ENCODE results near the gene TRIM8. TPM values are rescaled to one million over a fixed set of nuclear protein-coding genes. Genes with fewer than 3 reads are reported as not detected.

TRIM8 gene
- total and polyA plus RNA-seq, 9 of the 15 experiments (the other 6 are each of a cell fraction or from before 2014, with no cell fraction given) = 1.7 to 26.0 (median 9.1) TPM

GRCh38 chr10:102656026-102656425 is 11.7 kb downstream of the TRIM8 start:
- Histone ChIP-seq H3K36me3 (ENCODE audit: control insufficient read depth, insufficient read depth, low read length) (peaks cover 59% of the 10 kb centered on the region; the same call in 2 of the 3 replicates), H4K20me1 (replicated peaks; ENCODE audit: control insufficient read depth, insufficient read depth, low read length) (no peaks in the 10 kb centered on the region), H3K4me3 (no peak overlapping the region), H3K9ac (ENCODE audit: insufficient read depth in 1 of 2, low read depth in 2 of 2, low read length in 2 of 2) (no peak overlapping the region), H3K79me2 (ENCODE audit: control insufficient read depth, insufficient read depth, low read length) (peaks cover 20% of the 10 kb centered on the region), H3K27ac (ENCODE audit: extremely low read depth, low read depth, low read length) (no peak overlapping the region), H3K4me1 (replicated peaks in 1 of 2; ENCODE audit: control insufficient read depth in 2 of 2, insufficient read depth in 2 of 2, low read length in 2 of 2) (peaks cover 0 to 26% of the 10 kb centered on the region in 2 experiments; a peak in 2 of 5 replicates), H3K9me1 (ENCODE audit: control insufficient read depth, insufficient read depth, low read length) (no peaks in the 10 kb centered on the region), H2AFZ (ENCODE audit: low read depth, low read length) (no peak overlapping the region), H3K27me3 (ENCODE audit: control insufficient read depth in 2 of 2, insufficient read depth in 2 of 2, low read length in 2 of 2) (no peaks in the 10 kb centered on the region), H3K4me2 (ENCODE audit: insufficient read depth, low read length) (no peak overlapping the region), H3K9me3 (replicated peaks; ENCODE audit: control insufficient read depth, insufficient read depth, low read depth, low read length) (no peaks in the 10 kb centered on the region)
- no TSS peak for BruUV-seq (replicated peaks)
- CTCF ChIA-PET (ENCODE audit: low intra/inter-chr PET ratio) = no interaction called here
- in situ Hi-C loops (cut with MboI) (no loop called here), intact Hi-C loops (cut with micrococcal nuclease) (no loop called here)
- FAIRE-seq (no peak), DNase-seq (ENCODE audit: extremely low read depth in 1 of 4, low spot score in 3 of 4) (no peak), ATAC-seq (no peak)
- WGBS (ENCODE audit: insufficient coverage, low coverage, missing lambda C conversion rate) = 100% methylated on average over 2 of the region's 12 CpGs
- POLR2A ChIA-PET = interaction anchor here (0.6 to 7.3 kb wide), 5 partner anchors 9 to 1312 kb away, joined by 3 to 60 read pairs (median 3); partner anchors contain the start of gene TRIM8
- no peak for TF ChIP-seq MECOM (CRISPR knock-in tag; IDR thresholded peaks at IDR 0.05)
- TF ChIP-seq TEAD4 (IDR thresholded peaks at IDR 0.05; ENCODE audit: low read length) = no peak
- no peak for TF ChIP-seq TEAD4 (CRISPR knock-in tag; IDR thresholded peaks at IDR 0.05; ENCODE audit: borderline replicate concordance)
- TF ChIP-seq PURB (CRISPR knock-in tag; IDR thresholded peaks at IDR 0.05; ENCODE audit: low read depth) = no peak
- no peak for TF ChIP-seq ZNF253 (CRISPR knock-in tag; conservative IDR thresholded peaks at IDR 0.05)
- no peak for TF ChIP-seq NUFIP1 (IDR thresholded peaks at IDR 0.05; ENCODE audit: partially characterized antibody)
- TF ChIP-seq GATA2 (CRISPR knock-in tag; IDR thresholded peaks at IDR 0.05) = no peak
- no peak for TF ChIP-seq ZNF133 (CRISPR knock-in tag; IDR thresholded peaks at IDR 0.05)
- TF ChIP-seq TAL1 (IDR thresholded peaks at IDR 0.05) = no peak
- TF ChIP-seq, protein P1, sequence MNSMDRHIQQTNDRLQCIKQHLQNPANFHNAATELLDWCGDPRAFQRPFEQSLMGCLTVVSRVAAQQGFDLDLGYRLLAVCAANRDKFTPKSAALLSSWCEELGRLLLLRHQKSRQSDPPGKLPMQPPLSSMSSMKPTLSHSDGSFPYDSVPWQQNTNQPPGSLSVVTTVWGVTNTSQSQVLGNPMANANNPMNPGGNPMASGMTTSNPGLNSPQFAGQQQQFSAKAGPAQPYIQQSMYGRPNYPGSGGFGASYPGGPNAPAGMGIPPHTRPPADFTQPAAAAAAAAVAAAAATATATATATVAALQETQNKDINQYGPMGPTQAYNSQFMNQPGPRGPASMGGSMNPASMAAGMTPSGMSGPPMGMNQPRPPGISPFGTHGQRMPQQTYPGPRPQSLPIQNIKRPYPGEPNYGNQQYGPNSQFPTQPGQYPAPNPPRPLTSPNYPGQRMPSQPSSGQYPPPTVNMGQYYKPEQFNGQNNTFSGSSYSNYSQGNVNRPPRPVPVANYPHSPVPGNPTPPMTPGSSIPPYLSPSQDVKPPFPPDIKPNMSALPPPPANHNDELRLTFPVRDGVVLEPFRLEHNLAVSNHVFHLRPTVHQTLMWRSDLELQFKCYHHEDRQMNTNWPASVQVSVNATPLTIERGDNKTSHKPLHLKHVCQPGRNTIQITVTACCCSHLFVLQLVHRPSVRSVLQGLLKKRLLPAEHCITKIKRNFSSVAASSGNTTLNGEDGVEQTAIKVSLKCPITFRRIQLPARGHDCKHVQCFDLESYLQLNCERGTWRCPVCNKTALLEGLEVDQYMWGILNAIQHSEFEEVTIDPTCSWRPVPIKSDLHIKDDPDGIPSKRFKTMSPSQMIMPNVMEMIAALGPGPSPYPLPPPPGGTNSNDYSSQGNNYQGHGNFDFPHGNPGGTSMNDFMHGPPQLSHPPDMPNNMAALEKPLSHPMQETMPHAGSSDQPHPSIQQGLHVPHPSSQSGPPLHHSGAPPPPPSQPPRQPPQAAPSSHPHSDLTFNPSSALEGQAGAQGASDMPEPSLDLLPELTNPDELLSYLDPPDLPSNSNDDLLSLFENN (IDR thresholded peaks at IDR 0.05; ENCODE audit: low read depth in 2 of 2, low read length in 2 of 2) = no peak
- no peak for TF ChIP-seq HDGF (IDR thresholded peaks at IDR 0.05)
- no peak for TF ChIP-seq HINFP (tag; conservative IDR thresholded peaks at IDR 0.05; ENCODE audit: low read depth)
- no peak for TF ChIP-seq FOXO4 (CRISPR knock-in tag; IDR thresholded peaks at IDR 0.05)
- TF ChIP-seq, protein P2, sequence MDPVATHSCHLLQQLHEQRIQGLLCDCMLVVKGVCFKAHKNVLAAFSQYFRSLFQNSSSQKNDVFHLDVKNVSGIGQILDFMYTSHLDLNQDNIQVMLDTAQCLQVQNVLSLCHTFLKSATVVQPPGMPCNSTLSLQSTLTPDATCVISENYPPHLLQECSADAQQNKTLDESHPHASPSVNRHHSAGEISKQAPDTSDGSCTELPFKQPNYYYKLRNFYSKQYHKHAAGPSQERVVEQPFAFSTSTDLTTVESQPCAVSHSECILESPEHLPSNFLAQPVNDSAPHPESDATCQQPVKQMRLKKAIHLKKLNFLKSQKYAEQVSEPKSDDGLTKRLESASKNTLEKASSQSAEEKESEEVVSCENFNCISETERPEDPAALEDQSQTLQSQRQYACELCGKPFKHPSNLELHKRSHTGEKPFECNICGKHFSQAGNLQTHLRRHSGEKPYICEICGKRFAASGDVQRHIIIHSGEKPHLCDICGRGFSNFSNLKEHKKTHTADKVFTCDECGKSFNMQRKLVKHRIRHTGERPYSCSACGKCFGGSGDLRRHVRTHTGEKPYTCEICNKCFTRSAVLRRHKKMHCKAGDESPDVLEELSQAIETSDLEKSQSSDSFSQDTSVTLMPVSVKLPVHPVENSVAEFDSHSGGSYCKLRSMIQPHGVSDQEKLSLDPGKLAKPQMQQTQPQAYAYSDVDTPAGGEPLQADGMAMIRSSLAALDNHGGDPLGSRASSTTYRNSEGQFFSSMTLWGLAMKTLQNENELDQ (CRISPR knock-in tag; IDR thresholded peaks at IDR 0.05; ENCODE audit: borderline replicate concordance) = no peak
- no peak for TF ChIP-seq DMBX1 (CRISPR knock-in tag; IDR thresholded peaks at IDR 0.05; ENCODE audit: borderline replicate concordance)
- no peak for TF ChIP-seq ZNF134 (CRISPR knock-in tag; conservative IDR thresholded peaks at IDR 0.05)
